Measurements from ENCODE around the gene WDR35.

WDR35 gene

GRCh38 chr2:19902216-19902740 lies 87.6 kb downstream of the WDR35 start:
- 0% methylated on average over 9 of the region's 21 CpGs for WGBS (ENCODE audit: insufficient coverage)
- CTCF ChIA-PET: no interaction called here
- H3K4me3 ChIP-seq (ENCODE audit: control insufficient read depth in 1 of 7, extremely low read depth in 1 of 7, insufficient read depth in 4 of 7, low read depth in 2 of 7, low read length in 6 of 7): peak overlapping the region; percentile 80 to 99 (median 93)
- peak overlapping the region; percentile 98 to 100 for H3K27ac ChIP-seq (ENCODE audit: insufficient read depth in 1 of 2, low read depth in 1 of 2, low read length in 2 of 2, poor library complexity in 1 of 2, severe bottlenecking in 2 of 2)
- no peaks in the 10 kb centered on the region for H3K36me3 ChIP-seq (ENCODE audit: control insufficient read depth in 4 of 4, insufficient read depth in 4 of 4, low read length in 3 of 4)
- peaks cover 20 to 41% (median 30%) of the 10 kb centered on the region in 4 experiments for H3K4me1 ChIP-seq (ENCODE audit: control extremely low read depth in 1 of 4, control insufficient read depth in 4 of 4, insufficient read depth in 4 of 4, low read length in 3 of 4)
- POLR2A ChIA-PET: no interaction called here
- no peaks in the 10 kb centered on the region for H3K27me3 ChIP-seq (replicated peaks in 2 of 5; ENCODE audit: control insufficient read depth in 4 of 5, insufficient read depth in 5 of 5, low read length in 4 of 5)
- H3K9me3 ChIP-seq (ENCODE audit: control extremely low read depth in 1 of 5, control insufficient read depth in 4 of 5, insufficient read depth in 2 of 5, low read depth in 1 of 5, low read length in 4 of 5): no peaks in the 10 kb centered on the region
- peak in 2 of 3 donors; percentile 44 to 56 for DNase-seq

- CTCF ChIA-PET: no interaction called here
- Histone ChIP-seq H3K27me3 (replicated peaks in 2 of 5; ENCODE audit: control insufficient read depth in 4 of 5, insufficient read depth in 5 of 5, low read length in 4 of 5) (no peaks in the 10 kb centered on the region), H3K4me3 (ENCODE audit: control insufficient read depth in 1 of 7, extremely low read depth in 1 of 7, insufficient read depth in 4 of 7, low read depth in 2 of 7, low read length in 6 of 7) (peak within 1 kb of the TSS; percentile 80 to 99 (median 93)), H3K27ac (ENCODE audit: insufficient read depth in 1 of 2, low read depth in 1 of 2, low read length in 2 of 2, poor library complexity in 1 of 2, severe bottlenecking in 2 of 2) (peak within 1 kb of the TSS; percentile 98 to 100), H3K36me3 (ENCODE audit: control insufficient read depth in 4 of 4, insufficient read depth in 4 of 4, low read length in 3 of 4) (no peaks in the 10 kb centered on the region), H3K4me1 (ENCODE audit: control extremely low read depth in 1 of 4, control insufficient read depth in 4 of 4, insufficient read depth in 4 of 4, low read length in 3 of 4) (peaks cover 20 to 41% (median 30%) of the 10 kb centered on the region in 4 experiments), H3K9me3 (ENCODE audit: control extremely low read depth in 1 of 5, control insufficient read depth in 4 of 5, insufficient read depth in 2 of 5, low read depth in 1 of 5, low read length in 4 of 5) (no peaks in the 10 kb centered on the region)
- peak; percentile 97 to 98 (median 98) for DNase-seq
- POLR2A ChIA-PET: interaction anchor here (0.8 kb wide), 1 partner anchor 11 kb away, joined by 3 read pairs; no protein-coding TSS in a partner anchor
- WGBS (ENCODE audit: insufficient coverage): under 1% methylated on average over 49 of the region's 65 CpGs
Measured at GRCh38 chr2:19901442-19902215, 88.3 kb downstream of the WDR35 start, which contains the start of gene TTC32. TTC32 (minus strand) TSS chr2:19901983; CDS start chr2:19901854, 129 bp downstream.

- H3K36me3 ChIP-seq (ENCODE audit: control insufficient read depth in 4 of 4, insufficient read depth in 4 of 4, low read length in 3 of 4): no peaks in the 10 kb centered on the region
- ChIA-PET CTCF (no interaction called here), POLR2A (interaction anchor here (0.8 kb wide), 1 partner anchor 12 kb away, joined by 3 read pairs; no protein-coding TSS in a partner anchor)
- H3K4me3 ChIP-seq (ENCODE audit: control insufficient read depth in 1 of 7, extremely low read depth in 1 of 7, insufficient read depth in 4 of 7, low read depth in 2 of 7, low read length in 6 of 7): peak overlapping the region; percentile 80 to 99 (median 93)
- peaks cover 20 to 41% (median 30%) of the 10 kb centered on the region in 4 experiments for H3K4me1 ChIP-seq (ENCODE audit: control extremely low read depth in 1 of 4, control insufficient read depth in 4 of 4, insufficient read depth in 4 of 4, low read length in 3 of 4)
- peak overlapping the region; percentile 98 to 100 for H3K27ac ChIP-seq (ENCODE audit: insufficient read depth in 1 of 2, low read depth in 1 of 2, low read length in 2 of 2, poor library complexity in 1 of 2, severe bottlenecking in 2 of 2)
- 0% methylated on average over 18 of the region's 26 CpGs for WGBS (ENCODE audit: insufficient coverage)
- peak; percentile 25 to 55 (median 50) for DNase-seq
- H3K27me3 ChIP-seq (replicated peaks in 2 of 5; ENCODE audit: control insufficient read depth in 4 of 5, insufficient read depth in 5 of 5, low read length in 4 of 5): no peaks in the 10 kb centered on the region
- no peaks in the 10 kb centered on the region for H3K9me3 ChIP-seq (ENCODE audit: control extremely low read depth in 1 of 5, control insufficient read depth in 4 of 5, insufficient read depth in 2 of 5, low read depth in 1 of 5, low read length in 4 of 5)
Measured at GRCh38 chr2:19900931-19901441, 88.9 kb downstream of the WDR35 start.

- Histone ChIP-seq H3K9me3 (ENCODE audit: control extremely low read depth in 1 of 5, control insufficient read depth in 4 of 5, insufficient read depth in 2 of 5, low read depth in 1 of 5, low read length in 4 of 5) (no peaks in the 10 kb centered on the region), H3K4me1 (ENCODE audit: control extremely low read depth in 1 of 4, control insufficient read depth in 4 of 4, insufficient read depth in 4 of 4, low read length in 3 of 4) (peaks cover 20 to 42% (median 32%) of the 10 kb centered on the region in 4 experiments), H3K4me3 (ENCODE audit: control insufficient read depth in 1 of 7, extremely low read depth in 1 of 7, insufficient read depth in 4 of 7, low read depth in 2 of 7, low read length in 6 of 7) (peak overlapping the region in 6 of 7 experiments; percentile 80 to 99 (median 95)), H3K27ac (ENCODE audit: insufficient read depth in 1 of 2, low read depth in 1 of 2, low read length in 2 of 2, poor library complexity in 1 of 2, severe bottlenecking in 2 of 2) (peak overlapping the region; percentile 98 to 100), H3K27me3 (replicated peaks in 2 of 5; ENCODE audit: control insufficient read depth in 4 of 5, insufficient read depth in 5 of 5, low read length in 4 of 5) (no peaks in the 10 kb centered on the region), H3K36me3 (ENCODE audit: control insufficient read depth in 4 of 4, insufficient read depth in 4 of 4, low read length in 3 of 4) (peaks cover 0 to 3% (median 0%) of the 10 kb centered on the region in 4 experiments)
- DNase-seq: peak in 2 of 3 donors; percentile 11 to 22
- POLR2A ChIA-PET: no interaction called here
- WGBS (ENCODE audit: insufficient coverage): 33% methylated on average over 6 of the region's 11 CpGs
- CTCF ChIA-PET: interaction anchor here (0.5 to 0.6 kb wide), 2 partner anchors 460 to 1393 kb away, joined by 3 read pairs; no protein-coding TSS in a partner anchor
Measured at GRCh38 chr2:19899985-19900930, 89.6 kb downstream of the WDR35 start.

GRCh38 chr2:19898592-19899329 lies 91.1 kb downstream of the WDR35 start:
- ChIA-PET CTCF (interaction anchor here (0.5 to 1.6 kb wide), 3 partner anchors 13 to 197 kb away, joined by 3 to 4 read pairs (median 3); no protein-coding TSS in a partner anchor), POLR2A (no interaction called here)
- Histone ChIP-seq H3K4me3 (ENCODE audit: control insufficient read depth in 1 of 7, extremely low read depth in 1 of 7, insufficient read depth in 4 of 7, low read depth in 2 of 7, low read length in 6 of 7) (peak overlapping the region in 2 of 7 experiments; percentile 17 to 22), H3K9me3 (ENCODE audit: control extremely low read depth in 1 of 5, control insufficient read depth in 4 of 5, insufficient read depth in 2 of 5, low read depth in 1 of 5, low read length in 4 of 5) (no peaks in the 10 kb centered on the region), H3K27me3 (replicated peaks in 2 of 5; ENCODE audit: control insufficient read depth in 4 of 5, insufficient read depth in 5 of 5, low read length in 4 of 5) (no peaks in the 10 kb centered on the region), H3K36me3 (ENCODE audit: control insufficient read depth in 4 of 4, insufficient read depth in 4 of 4, low read length in 3 of 4) (peaks cover 0 to 3% (median under 1%) of the 10 kb centered on the region in 4 experiments), H3K27ac (ENCODE audit: insufficient read depth in 1 of 2, low read depth in 1 of 2, low read length in 2 of 2, poor library complexity in 1 of 2, severe bottlenecking in 2 of 2) (no peak overlapping the region), H3K4me1 (ENCODE audit: control extremely low read depth in 1 of 4, control insufficient read depth in 4 of 4, insufficient read depth in 4 of 4, low read length in 3 of 4) (peaks cover 20 to 42% (median 32%) of the 10 kb centered on the region in 4 experiments)
- WGBS (ENCODE audit: insufficient coverage): no CpG with 5 or more reads among the region's 7 CpGs
- DNase-seq: no peak

GRCh38 chr2:19897623-19898245 lies 92.2 kb downstream of the WDR35 start:
- no peak for DNase-seq
- ChIA-PET POLR2A (no interaction called here), CTCF (interaction anchor here (1.3 to 1.6 kb wide), 3 partner anchors 12 to 35 kb away, joined by 3 to 4 read pairs (median 3); no protein-coding TSS in a partner anchor)
- WGBS (ENCODE audit: insufficient coverage): 79% methylated on average over 4 of the region's 5 CpGs
- Histone ChIP-seq H3K27ac (ENCODE audit: insufficient read depth in 1 of 2, low read depth in 1 of 2, low read length in 2 of 2, poor library complexity in 1 of 2, severe bottlenecking in 2 of 2) (peak overlapping the region in 1 of 2 experiments; percentile 8), H3K9me3 (ENCODE audit: control extremely low read depth in 1 of 5, control insufficient read depth in 4 of 5, insufficient read depth in 2 of 5, low read depth in 1 of 5, low read length in 4 of 5) (no peaks in the 10 kb centered on the region), H3K36me3 (ENCODE audit: control insufficient read depth in 4 of 4, insufficient read depth in 4 of 4, low read length in 3 of 4) (peaks cover 0 to 3% (median 1%) of the 10 kb centered on the region in 4 experiments), H3K4me1 (ENCODE audit: control extremely low read depth in 1 of 4, control insufficient read depth in 4 of 4, insufficient read depth in 4 of 4, low read length in 3 of 4) (peaks cover 19 to 37% (median 29%) of the 10 kb centered on the region in 4 experiments), H3K27me3 (replicated peaks in 2 of 5; ENCODE audit: control insufficient read depth in 4 of 5, insufficient read depth in 5 of 5, low read length in 4 of 5) (no peaks in the 10 kb centered on the region), H3K4me3 (ENCODE audit: control insufficient read depth in 1 of 7, extremely low read depth in 1 of 7, insufficient read depth in 4 of 7, low read depth in 2 of 7, low read length in 6 of 7) (no peak overlapping the region)

Data from common myeloid progenitor, CD34-positive (primary cell).